ENCODE measurements around the gene PADI1. TPM values are rescaled to one million over a fixed set of nuclear protein-coding genes. Genes with fewer than 3 reads are reported as not detected.

The PADI1 gene
- total RNA-seq, 1 donor from 2014 or later: not detected

DNA sequence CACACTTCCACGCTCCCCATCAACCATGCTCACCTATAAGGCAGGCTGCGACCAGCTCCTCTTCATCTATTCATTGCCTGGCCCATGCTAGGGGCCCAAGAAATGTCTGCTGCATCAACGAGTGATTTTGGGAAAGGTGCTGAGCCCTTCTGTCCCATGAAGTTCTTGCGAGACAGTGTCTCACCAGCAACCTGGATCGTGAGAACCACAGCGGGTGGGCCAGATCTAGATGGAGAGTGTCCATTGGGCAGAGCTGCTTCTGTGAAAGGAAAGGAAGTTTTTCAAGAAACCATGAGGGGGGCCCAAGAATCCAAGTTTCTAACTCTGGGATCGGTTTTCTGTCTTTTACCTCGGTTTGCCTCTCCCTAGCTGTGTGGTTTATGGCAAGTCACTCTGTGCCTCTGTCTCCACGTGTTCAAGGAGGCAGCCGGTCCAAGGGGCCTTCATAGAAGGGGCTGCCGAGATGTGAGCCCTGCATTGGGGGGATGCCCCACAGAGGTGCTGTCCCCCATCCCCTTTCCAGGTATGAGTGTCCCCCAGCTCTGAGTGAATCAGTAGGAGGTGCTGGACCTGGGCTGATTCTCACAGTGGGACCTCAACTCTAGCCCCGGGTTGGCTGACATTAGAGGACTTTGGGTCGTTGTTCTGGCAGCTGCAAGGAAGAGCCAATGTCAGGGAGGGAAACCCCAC lies 8.3 kb upstream of the PADI1 start:
- TF ChIP-seq EZH2 (IDR thresholded peaks at IDR 0.05; ENCODE audit: insufficient read depth, low read length): no peak
- TF ChIP-seq, protein P1, sequence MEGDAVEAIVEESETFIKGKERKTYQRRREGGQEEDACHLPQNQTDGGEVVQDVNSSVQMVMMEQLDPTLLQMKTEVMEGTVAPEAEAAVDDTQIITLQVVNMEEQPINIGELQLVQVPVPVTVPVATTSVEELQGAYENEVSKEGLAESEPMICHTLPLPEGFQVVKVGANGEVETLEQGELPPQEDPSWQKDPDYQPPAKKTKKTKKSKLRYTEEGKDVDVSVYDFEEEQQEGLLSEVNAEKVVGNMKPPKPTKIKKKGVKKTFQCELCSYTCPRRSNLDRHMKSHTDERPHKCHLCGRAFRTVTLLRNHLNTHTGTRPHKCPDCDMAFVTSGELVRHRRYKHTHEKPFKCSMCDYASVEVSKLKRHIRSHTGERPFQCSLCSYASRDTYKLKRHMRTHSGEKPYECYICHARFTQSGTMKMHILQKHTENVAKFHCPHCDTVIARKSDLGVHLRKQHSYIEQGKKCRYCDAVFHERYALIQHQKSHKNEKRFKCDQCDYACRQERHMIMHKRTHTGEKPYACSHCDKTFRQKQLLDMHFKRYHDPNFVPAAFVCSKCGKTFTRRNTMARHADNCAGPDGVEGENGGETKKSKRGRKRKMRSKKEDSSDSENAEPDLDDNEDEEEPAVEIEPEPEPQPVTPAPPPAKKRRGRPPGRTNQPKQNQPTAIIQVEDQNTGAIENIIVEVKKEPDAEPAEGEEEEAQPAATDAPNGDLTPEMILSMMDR (IDR thresholded peaks at IDR 0.05; ENCODE audit: insufficient read depth, low read depth, low read length): no peak
- H3K9ac ChIP-seq (ENCODE audit: low read length): no peak overlapping the region
- no peaks in the 10 kb centered on the region for H3K36me3 Mint-ChIP-seq (ENCODE audit: low read depth, unreplicated experiment)
- H3K27ac Mint-ChIP-seq (ENCODE audit: unreplicated experiment): no peak overlapping the region
- H2AFZ ChIP-seq (ENCODE audit: low read depth, low read length): no peak overlapping the region
- no peak overlapping the region for H3K4me2 ChIP-seq (ENCODE audit: low read length)
- H3K4me3 Mint-ChIP-seq (ENCODE audit: unreplicated experiment): no peak overlapping the region
- H3K27me3 Mint-ChIP-seq (ENCODE audit: low read depth, unreplicated experiment): peaks cover 20% of the 10 kb centered on the region
- H3K4me1 ChIP-seq (ENCODE audit: insufficient read depth, low read length): peaks cover 24% of the 10 kb centered on the region
- no peaks in the 10 kb centered on the region for H3K9me3 ChIP-seq (ENCODE audit: insufficient read depth, low read depth, low read length)
- H3K4me1 Mint-ChIP-seq (ENCODE audit: low read depth, unreplicated experiment): peaks cover 17% of the 10 kb centered on the region
- no peak overlapping the region for H3K4me3 ChIP-seq (ENCODE audit: insufficient read depth, low read depth, low read length)
- no peaks in the 10 kb centered on the region for H4K20me1 ChIP-seq (ENCODE audit: insufficient read depth, low read length)
- peaks cover 3% of the 10 kb centered on the region for H3K9me3 Mint-ChIP-seq (ENCODE audit: unreplicated experiment)
- H3K79me2 ChIP-seq (ENCODE audit: insufficient read depth, low read length): no peaks in the 10 kb centered on the region
- FAIRE-seq: no peak
- DNase-seq (ENCODE audit: low read depth): no peak
- H3K27ac ChIP-seq (ENCODE audit: low read depth, low read length): no peak overlapping the region
- no peaks in the 10 kb centered on the region for H3K27me3 ChIP-seq (ENCODE audit: insufficient read depth, low read length)
- H3K36me3 ChIP-seq (ENCODE audit: insufficient read depth, low read length): no peaks in the 10 kb centered on the region

DNA sequence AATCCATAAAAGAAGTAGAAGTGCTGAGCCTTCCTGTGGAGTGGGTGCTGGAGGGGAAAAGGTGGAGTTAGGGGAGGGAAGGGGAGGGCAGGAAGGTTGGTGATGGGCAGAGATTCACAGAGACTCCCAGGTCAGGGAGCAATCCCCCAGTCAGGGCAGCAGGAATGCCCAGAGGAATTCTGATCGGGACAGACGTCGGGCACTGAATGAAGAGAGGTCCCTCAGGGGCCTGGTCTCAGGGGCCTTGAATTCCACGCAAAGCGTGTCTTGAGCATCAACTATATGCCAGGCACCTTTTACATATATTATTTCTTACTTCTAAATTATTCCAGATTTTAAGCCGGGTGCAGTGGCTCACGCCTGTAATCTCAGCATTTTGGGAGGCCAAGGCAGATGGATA lies 7.2 kb upstream of the PADI1 start:
- H3K27me3 ChIP-seq (ENCODE audit: insufficient read depth, low read length): no peaks in the 10 kb centered on the region
- no peak overlapping the region for H3K4me3 Mint-ChIP-seq (ENCODE audit: unreplicated experiment)
- no peak overlapping the region for H2AFZ ChIP-seq (ENCODE audit: low read depth, low read length)
- peaks cover 15% of the 10 kb centered on the region for H3K4me1 Mint-ChIP-seq (ENCODE audit: low read depth, unreplicated experiment)
- H3K4me2 ChIP-seq (ENCODE audit: low read length): no peak overlapping the region
- H3K36me3 Mint-ChIP-seq (ENCODE audit: low read depth, unreplicated experiment): no peaks in the 10 kb centered on the region
- H3K4me3 ChIP-seq (ENCODE audit: insufficient read depth, low read depth, low read length): no peak overlapping the region
- no peak overlapping the region for H3K27ac ChIP-seq (ENCODE audit: low read depth, low read length)
- H3K4me1 ChIP-seq (ENCODE audit: insufficient read depth, low read length): peaks cover 26% of the 10 kb centered on the region
- H3K27ac Mint-ChIP-seq (ENCODE audit: unreplicated experiment): no peak overlapping the region
- H3K9ac ChIP-seq (ENCODE audit: low read length): no peak overlapping the region
- H4K20me1 ChIP-seq (ENCODE audit: insufficient read depth, low read length): no peaks in the 10 kb centered on the region
- H3K36me3 ChIP-seq (ENCODE audit: insufficient read depth, low read length): no peaks in the 10 kb centered on the region
- no peaks in the 10 kb centered on the region for H3K9me3 Mint-ChIP-seq (ENCODE audit: unreplicated experiment)
- H3K9me3 ChIP-seq (ENCODE audit: insufficient read depth, low read depth, low read length): no peaks in the 10 kb centered on the region
- peaks cover 14% of the 10 kb centered on the region for H3K27me3 Mint-ChIP-seq (ENCODE audit: low read depth, unreplicated experiment)
- FAIRE-seq (no peak), DNase-seq (ENCODE audit: low read depth) (no peak)
- no peak for TF ChIP-seq EZH2 (IDR thresholded peaks at IDR 0.05; ENCODE audit: insufficient read depth, low read length)
- TF ChIP-seq, protein P1 (IDR thresholded peaks at IDR 0.05; ENCODE audit: insufficient read depth, low read depth, low read length): no peak
- no peaks in the 10 kb centered on the region for H3K79me2 ChIP-seq (ENCODE audit: insufficient read depth, low read length)
